ENCODE results near the gene CNTNAP1.
"Not testable (repeated sequence)": the region's sequence is repeated elsewhere in the genome, so short reads cannot be mapped to it uniquely, and the experiment has no call there.

Gene CNTNAP1

DNA sequence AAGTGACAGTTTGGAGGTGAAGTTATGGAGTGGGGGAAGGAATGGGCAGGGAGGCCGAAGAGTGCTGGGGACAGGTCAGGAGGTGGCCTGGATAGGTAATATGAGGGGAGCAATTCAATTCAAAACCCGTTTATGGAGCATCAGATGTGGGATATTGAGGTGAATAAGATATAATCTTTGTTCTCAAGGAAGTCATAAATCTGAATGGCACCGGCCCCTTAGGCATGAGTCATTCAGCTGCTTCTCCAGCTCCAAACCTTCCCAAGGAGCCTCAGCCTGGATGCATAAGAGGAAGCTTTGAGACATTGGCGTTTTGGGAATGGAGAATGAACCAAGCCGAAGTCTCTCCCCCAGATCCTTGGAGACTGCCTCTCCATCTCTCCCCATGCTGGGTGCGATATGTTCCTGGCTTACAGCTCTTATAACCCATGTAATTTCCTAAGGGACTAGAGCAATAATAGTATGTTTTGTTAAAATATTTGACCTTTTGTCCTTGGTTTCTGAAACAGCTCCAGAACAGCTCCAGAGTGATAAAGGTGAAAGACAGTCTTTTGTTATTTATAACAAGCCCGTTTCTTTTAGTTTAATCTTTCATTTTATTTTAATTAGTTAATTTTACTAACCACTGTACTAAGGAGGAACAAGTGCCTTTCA lies 21.5 kb upstream of the CNTNAP1 start:
- ChIA-PET CTCF (interaction anchor here (0.8 to 5.3 kb wide), 5 partner anchors 12 to 83 kb away, joined by 3 to 31 read pairs (median 11); partner anchors contain the start of genes CCR10, PLEKHH3 and PSMC3IP), POLR2A (interaction anchor here (0.9 to 2.4 kb wide), 4 partner anchors 9 to 52 kb away, joined by 3 to 7 read pairs (median 5); partner anchors contain the start of gene PLEKHH3)
- TF ChIP-seq CTCF (IDR thresholded peaks at IDR 0.05; ENCODE audit: insufficient read depth, low read length, missing control alignments): no peak
- no peak for DNase-seq (ENCODE audit: low read depth, low spot score)
- H3K4me3 ChIP-seq (ENCODE audit: low read depth, low read length): peak overlapping the region; percentile 28

GRCh38 chr17:42665581-42666001 lies 16.7 kb upstream of the CNTNAP1 start:
- ChIA-PET POLR2A (interaction anchor here (0.9 to 1.3 kb wide), 2 partner anchors 11 to 112 kb away, joined by 3 read pairs; partner anchors contain the start of gene PLEKHH3), CTCF (no interaction called here)
- TF ChIP-seq CTCF (IDR thresholded peaks at IDR 0.05; ENCODE audit: insufficient read depth, low read length, missing control alignments): no peak
- H3K4me3 ChIP-seq (ENCODE audit: low read depth, low read length): no peak overlapping the region
- no peak for DNase-seq (ENCODE audit: low read depth, low spot score)

DNA sequence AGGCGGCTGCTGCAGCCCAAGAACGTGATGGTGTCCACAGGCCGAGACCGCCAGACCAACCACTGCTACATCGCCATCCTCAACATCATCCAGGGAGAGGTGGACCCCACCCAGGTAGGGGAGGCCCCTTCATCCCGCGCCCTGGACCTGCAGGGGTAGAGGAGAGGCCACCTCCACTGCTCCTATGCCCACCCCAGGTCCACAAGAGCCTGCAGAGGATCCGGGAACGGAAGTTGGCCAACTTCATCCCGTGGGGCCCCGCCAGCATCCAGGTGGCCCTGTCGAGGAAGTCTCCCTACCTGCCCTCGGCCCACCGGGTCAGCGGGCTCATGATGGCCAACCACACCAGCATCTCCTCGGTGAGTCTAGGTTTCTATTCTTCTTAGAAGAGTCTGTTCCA lies 16.2 kb upstream of the CNTNAP1 start:
- H3K4me3 ChIP-seq (ENCODE audit: low read depth, low read length); DNase-seq (ENCODE audit: low read depth, low spot score): not testable (repeated sequence)
- CTCF ChIA-PET: interaction anchor here (1.2 to 2.3 kb wide), 3 partner anchors 11 to 98 kb away, joined by 3 to 17 read pairs (median 4); partner anchors contain the start of gene PLEKHH3
- POLR2A ChIA-PET: interaction anchor here (0.9 to 1.3 kb wide), 2 partner anchors 10 to 112 kb away, joined by 3 read pairs; partner anchors contain the start of gene PLEKHH3

- H3K4me3 ChIP-seq (ENCODE audit: low read depth, low read length): no peak overlapping the region
- TF ChIP-seq CTCF (IDR thresholded peaks at IDR 0.05; ENCODE audit: insufficient read depth, low read length, missing control alignments): no peak
- no peak for DNase-seq (ENCODE audit: low read depth, low spot score)
- POLR2A ChIA-PET: interaction anchor here (0.6 to 2.0 kb wide), 2 partner anchors 8 to 9 kb away, joined by 4 to 9 read pairs; partner anchors contain the start of genes PLEKHH3 and TUBG2
- CTCF ChIA-PET: interaction anchor here (1.1 to 2.3 kb wide), 4 partner anchors 9 to 96 kb away, joined by 3 to 17 read pairs (median 4); partner anchors contain the start of gene PLEKHH3
Observed at GRCh38 chr17:42667088-42667951, 15.0 kb upstream of the CNTNAP1 start.

DNA sequence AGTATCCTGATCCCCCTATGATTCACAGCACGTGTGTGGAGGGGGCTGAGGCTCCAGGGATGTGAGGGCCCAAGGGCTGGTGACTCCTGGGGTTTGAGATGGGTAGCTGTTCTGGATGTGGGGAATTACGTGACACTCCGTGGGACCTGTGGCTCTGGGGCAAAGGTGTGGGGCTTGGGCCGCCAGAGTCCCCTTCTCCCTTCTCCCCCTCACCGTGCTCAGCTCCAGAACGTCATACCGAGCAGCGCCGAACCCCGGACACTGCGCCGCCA lies 12.7 kb upstream of the CNTNAP1 start:
- ChIA-PET POLR2A (interaction anchor here (0.8 kb wide), 1 partner anchor 9 kb away, joined by 3 read pairs; no protein-coding TSS in a partner anchor), CTCF (interaction anchor here (1.1 to 1.8 kb wide), 2 partner anchors 8 to 91 kb away, joined by 3 to 8 read pairs; no protein-coding TSS in a partner anchor)
- no peak overlapping the region for H3K4me3 ChIP-seq (ENCODE audit: low read depth, low read length)
- no peak for TF ChIP-seq CTCF (IDR thresholded peaks at IDR 0.05; ENCODE audit: insufficient read depth, low read length, missing control alignments)
- DNase-seq (ENCODE audit: low read depth, low spot score): no peak

DNA sequence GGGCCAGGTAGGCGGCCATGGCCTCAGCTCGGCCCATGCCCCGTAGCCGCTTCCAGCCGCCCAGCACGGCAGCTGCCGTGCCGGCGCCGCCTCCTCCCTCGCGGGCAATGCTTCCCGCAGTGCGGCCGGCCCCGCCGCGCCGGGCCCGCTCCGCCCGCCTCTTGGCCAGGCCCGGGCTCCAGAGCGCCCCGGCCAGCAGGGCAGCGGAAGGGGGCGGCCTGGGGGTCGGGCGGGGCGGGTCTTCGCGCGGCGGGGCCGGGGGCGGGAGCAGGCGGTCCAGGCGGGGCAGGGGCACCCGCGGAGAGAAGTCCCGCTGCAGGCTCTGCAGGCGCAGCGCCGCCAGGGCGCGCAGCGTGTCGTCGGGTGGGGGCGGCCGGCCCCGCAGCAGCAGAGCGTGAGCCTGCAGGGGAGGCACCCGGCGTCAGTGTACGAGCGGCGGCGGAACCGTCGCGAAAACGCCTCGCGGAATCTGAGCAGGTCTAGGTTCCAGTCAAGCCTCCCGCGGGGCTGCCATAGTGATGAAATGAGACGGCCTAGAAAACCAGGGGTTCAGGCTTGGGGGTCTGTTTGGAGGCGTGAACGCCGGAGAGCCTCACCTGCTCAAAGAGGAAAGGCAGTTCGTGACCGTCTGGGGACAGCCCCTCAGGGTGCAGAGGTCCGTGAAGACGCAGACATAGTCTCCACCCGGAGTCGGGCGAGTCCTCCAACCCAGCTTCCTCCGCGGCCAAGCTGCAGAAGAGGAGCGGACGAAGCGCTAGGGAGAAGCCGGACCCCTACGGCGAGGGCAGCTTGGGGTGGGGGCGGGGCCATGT lies 12.1 kb upstream of the CNTNAP1 start:
- no peak overlapping the region for H3K4me3 ChIP-seq (ENCODE audit: low read depth, low read length)
- ChIA-PET POLR2A (interaction anchor here (0.8 kb wide), 1 partner anchor 9 kb away, joined by 3 read pairs; no protein-coding TSS in a partner anchor), CTCF (interaction anchor here (1.4 to 1.8 kb wide), 2 partner anchors 9 to 92 kb away, joined by 4 to 8 read pairs; no protein-coding TSS in a partner anchor)
- DNase-seq (ENCODE audit: low read depth, low spot score): no peak
- no peak for TF ChIP-seq CTCF (IDR thresholded peaks at IDR 0.05; ENCODE audit: insufficient read depth, low read length, missing control alignments)
